Panc1 (cell line): ENCODE measurements around the gene TRPC6. TPM values are rescaled to one million over a fixed set of nuclear protein-coding genes. Genes with fewer than 3 reads are reported as not detected.
"Not testable (repeated sequence)": the region's sequence is repeated elsewhere in the genome, so short reads cannot be mapped to it uniquely, and the experiment has no call there.

ENCODE experiments used
- ATAC-seq: fragments of 200-7000 bp; cut with Tn5 transposase; 2 replicates; pipeline ENCODE4 v1.9.1; 2020; ENCODE audit warnings: mild to moderate bottlenecking, moderate library complexity
- BruUV-seq: library from RNA; stranded (reverse); fragments of 400-500 nt; replicated peaks from 2 replicates; lab custom pipeline; 2021; lab: Mats Ljungman, UMichigan
- CTCF ChIA-PET: fragments of 300-600 bp; sonication (Branson Sonifier 250); formaldehyde crosslinking; loops from one replicate; lab custom pipeline; 2022; ENCODE audit warnings: antibody characterized with exemption; lab: Charles Lee
- POLR2A ChIA-PET: fragments of 300-600 bp; sonication (Branson Sonifier 250); formaldehyde crosslinking; loops from one replicate; lab custom pipeline; 2022; ENCODE audit warnings: antibody characterized with exemption; lab: Charles Lee
- DNase-seq: peaks from one replicate; pipeline ENCODE4 v3.0.0-alpha.2; 2010; ENCODE audit warnings: low read depth, low spot score
- H3K27ac ChIP-seq: 2 replicates; pipeline ENCODE4 v1.5.1; 2011; ENCODE audit warnings: mild to moderate bottlenecking, low read length, inconsistent platforms
- H3K27me3 ChIP-seq: fragments of 200-500 bp; sonication (Bioruptor generic); 2 replicates; pipeline ENCODE4 v1.6.0; 2014; ENCODE audit warnings: low read length, inconsistent platforms; ENCODE audit not compliant: control insufficient read depth, insufficient read depth
- H3K36me3 ChIP-seq: fragments of 200-500 bp; sonication (Bioruptor generic); 2 replicates; pipeline ENCODE4 v1.5.1; 2014; ENCODE audit warnings: inconsistent platforms, mild to moderate bottlenecking, low read length, moderate library complexity; ENCODE audit not compliant: control insufficient read depth, insufficient read depth
- H3K4me1 ChIP-seq: 2 replicates; pipeline ENCODE4 v1.5.1; 2011; ENCODE audit warnings: inconsistent platforms, mild to moderate bottlenecking, low read length, moderate library complexity; ENCODE audit not compliant: control insufficient read depth, insufficient read depth
- H3K4me3 ChIP-seq, 2 experiments: 2 replicates each; pipeline ENCODE4 v1.5.1; 2011 to 2012; ENCODE audit warnings: low read depth in 2 of 2, low read length in 2 of 2, mild to moderate bottlenecking in 2 of 2, inconsistent platforms in 1 of 2, moderate library complexity in 1 of 2
- H3K9me3 ChIP-seq: fragments of 200-500 bp; sonication (Bioruptor generic); 2 replicates; pipeline ENCODE4 v1.5.1; 2014; ENCODE audit warnings: low read depth, mild to moderate bottlenecking, inconsistent platforms, low read length, moderate library complexity; ENCODE audit not compliant: control insufficient read depth, insufficient read depth
- CTCF ChIP-seq: fragments of 450-650 bp; IDR thresholded peaks from 2 replicates; pipeline ENCODE4 v1.5.1; 2017; ENCODE audit warnings: mild to moderate bottlenecking
- POLR2AphosphoS5 ChIP-seq: IDR thresholded peaks from 2 replicates; pipeline ENCODE4 v1.6.1; 2012; ENCODE audit warnings: mild to moderate bottlenecking, low read depth, low read length, moderate library complexity
- REST ChIP-seq, 2 experiments: IDR thresholded peaks; 2 replicates each; pipeline ENCODE4 v1.6.1; 2011 to 2012; ENCODE audit warnings: low read depth in 2 of 2, control low read depth in 1 of 2, low read length in 1 of 2, mild to moderate bottlenecking in 1 of 2, moderate library complexity in 1 of 2; ENCODE audit not compliant: insufficient read depth in 1 of 2
- SIN3A ChIP-seq: IDR thresholded peaks from 2 replicates; pipeline ENCODE4 v1.6.1; 2012; ENCODE audit warnings: low read depth, mild to moderate bottlenecking, low read length, moderate library complexity, borderline replicate concordance; ENCODE audit not compliant: insufficient read depth
- TCF7L2 ChIP-seq: IDR thresholded peaks from 2 replicates; pipeline ENCODE4 v1.6.1; 2011; ENCODE audit warnings: mild to moderate bottlenecking, low read depth, low read length, inconsistent platforms
- in situ Hi-C: cut with HindIII; loops from 2 replicates; pipeline ENCODE4 v1.10.0; 2016; ENCODE audit warnings: low sequenced_read_pairs, low pct_unique_long_range_greater_than_20kb
- intact Hi-C: fragments of 100-400 bp; cut with micrococcal nuclease; formaldehyde crosslinking; loops from one replicate; pipeline ENCODE4 v1.10.0; 2022; ENCODE audit not compliant: unreplicated experiment
- total RNA-seq: library from RNA; stranded (reverse); gene quantifications from one replicate; pipeline ENCODE4 v1.2.1, GENCODE V29; 2021; ENCODE audit not compliant: unreplicated experiment

The TRPC6 gene
- total RNA-seq, 1 experiment from 2014 or later, result not detected

- ChIA-PET POLR2A (no interaction called here), CTCF (interaction anchor here (1.0 kb wide), 1 partner anchor 509 kb away, joined by 3 read pairs; no protein-coding TSS in a partner anchor)
- DNase-seq (no peak), ATAC-seq (no peak)
- in situ Hi-C loops (no loop called here), intact Hi-C loops (loop anchor here (5.0 kb wide), 2 partner anchors 317 to 462 kb away; no protein-coding TSS in a partner anchor)
- no peaks in the 10 kb centered on the region for H3K36me3 ChIP-seq
- BruUV-seq, result no TSS peak
- no peaks in the 10 kb centered on the region for H3K4me1 ChIP-seq
- no peak overlapping the region for H3K27ac ChIP-seq
- no peaks in the 10 kb centered on the region for H3K9me3 ChIP-seq
- H3K4me3 ChIP-seq, result no peak overlapping the region
- H3K27me3 ChIP-seq, result peaks cover 4% of the 10 kb centered on the region; the same call in 1 of the 2 replicates
- TF ChIP-seq CTCF (peak; percentile 40), TCF7L2 (no peak)
These were observed 144.3 kb downstream of the TRPC6 start for GRCh38 chr11:101439488-101439887.

GRCh38 chr11:101438708-101439107, 145.1 kb downstream of the TRPC6 start:
- intact Hi-C loops, result loop anchor here (5.0 kb wide), 2 partner anchors 316 to 461 kb away; no protein-coding TSS in a partner anchor
- BruUV-seq, ATAC-seq, CTCF ChIA-PET, H3K4me3 ChIP-seq, H3K27me3 ChIP-seq, H3K36me3 ChIP-seq, DNase-seq, POLR2A ChIA-PET, H3K4me1 ChIP-seq, in situ Hi-C loops, H3K27ac ChIP-seq, H3K9me3 ChIP-seq: not testable (repeated sequence)

GRCh38 chr11:101438126-101438525, 145.7 kb downstream of the TRPC6 start:
- in situ Hi-C loops (no loop called here), intact Hi-C loops (loop anchor here (5.0 kb wide), 2 partner anchors 316 to 461 kb away; no protein-coding TSS in a partner anchor)
- TF ChIP-seq SIN3A (no peak), POLR2AphosphoS5 (no peak), TCF7L2 (no peak), REST (IDR thresholded peaks at IDR 0.05; ENCODE audit: insufficient read depth in 1 of 2, low read depth in 2 of 2, low read length in 1 of 2) (no peak), CTCF (no peak)

More at GRCh38 chr11:101438126-101438525, 145.7 kb downstream of the TRPC6 start:
- H3K4me3 ChIP-seq, result no peak overlapping the region
- H3K36me3 ChIP-seq, result no peaks in the 10 kb centered on the region
- no peak overlapping the region for H3K27ac ChIP-seq
- CTCF ChIA-PET, result no interaction called here
- no peaks in the 10 kb centered on the region for H3K9me3 ChIP-seq
- no peak for ATAC-seq
- no peaks in the 10 kb centered on the region for H3K4me1 ChIP-seq
- POLR2A ChIA-PET, result no interaction called here
- H3K27me3 ChIP-seq, result peaks cover 7% of the 10 kb centered on the region; the same call in 1 of the 2 replicates
- no TSS peak for BruUV-seq
- no peak for DNase-seq
